Measurements from ENCODE around the gene ZSWIM3.
A peak's percentile ranks its signal among the peaks of the same experiment; 100 is the strongest.
"Not testable (repeated sequence)": the region's sequence is repeated elsewhere in the genome, so short reads cannot be mapped to it uniquely, and the experiment has no call there.

Gene ZSWIM3

GRCh38 chr20:45863543-45864470, 6.4 kb downstream of the ZSWIM3 start:
- Histone ChIP-seq H3K27me3 (replicated peaks; ENCODE audit: control insufficient read depth, insufficient read depth, low read length) (no peaks in the 10 kb centered on the region), H3K4me1 (ENCODE audit: control insufficient read depth, insufficient read depth, low read length) (peaks cover 16% of the 10 kb centered on the region), H3K9ac (ENCODE audit: low read length) (no peak overlapping the region), H3K36me3 (ENCODE audit: control insufficient read depth, insufficient read depth, low read length, severe bottlenecking) (no peaks in the 10 kb centered on the region), H3K4me3 (ENCODE audit: low read length) (no peak overlapping the region), H3K9me3 (ENCODE audit: control insufficient read depth, low read length) (no peaks in the 10 kb centered on the region)
- no peak for DNase-seq (ENCODE audit: low read depth)

- Histone ChIP-seq H3K4me3 (ENCODE audit: low read length) (no peak overlapping the region), H3K27me3 (replicated peaks; ENCODE audit: control insufficient read depth, insufficient read depth, low read length) (no peaks in the 10 kb centered on the region), H3K4me1 (ENCODE audit: control insufficient read depth, insufficient read depth, low read length) (peaks cover 12% of the 10 kb centered on the region), H3K9me3 (ENCODE audit: control insufficient read depth, low read length) (no peaks in the 10 kb centered on the region), H3K9ac (ENCODE audit: low read length) (no peak overlapping the region), H3K36me3 (ENCODE audit: control insufficient read depth, insufficient read depth, low read length, severe bottlenecking) (no peaks in the 10 kb centered on the region)
- DNase-seq (ENCODE audit: low read depth), result no peak
These were observed 9.0 kb downstream of the ZSWIM3 start for GRCh38 chr20:45866454-45866853.

GRCh38 chr20:45867136-45867818, 9.9 kb downstream of the ZSWIM3 start:
- no peak for DNase-seq (ENCODE audit: low read depth)
- H3K4me3 ChIP-seq (ENCODE audit: low read length), result no peak overlapping the region
- peak overlapping the region; percentile 41 for H3K9ac ChIP-seq (ENCODE audit: low read length)
- H3K4me1 ChIP-seq (ENCODE audit: control insufficient read depth, insufficient read depth, low read length), result peaks cover 12% of the 10 kb centered on the region
- no peaks in the 10 kb centered on the region for H3K36me3 ChIP-seq (ENCODE audit: control insufficient read depth, insufficient read depth, low read length, severe bottlenecking)
- H3K27me3 ChIP-seq (replicated peaks; ENCODE audit: control insufficient read depth, insufficient read depth, low read length), result no peaks in the 10 kb centered on the region
- no peaks in the 10 kb centered on the region for H3K9me3 ChIP-seq (ENCODE audit: control insufficient read depth, low read length)

- Histone ChIP-seq H3K4me3 (ENCODE audit: low read length) (no peak overlapping the region), H3K9me3 (ENCODE audit: control insufficient read depth, low read length) (no peaks in the 10 kb centered on the region), H3K4me1 (ENCODE audit: control insufficient read depth, insufficient read depth, low read length) (peaks cover 12% of the 10 kb centered on the region), H3K9ac (ENCODE audit: low read length) (peak overlapping the region; percentile 41), H3K36me3 (ENCODE audit: control insufficient read depth, insufficient read depth, low read length, severe bottlenecking) (no peaks in the 10 kb centered on the region), H3K27me3 (replicated peaks; ENCODE audit: control insufficient read depth, insufficient read depth, low read length) (no peaks in the 10 kb centered on the region)
- peak; percentile 34 for DNase-seq (ENCODE audit: low read depth)
These were observed 10.4 kb downstream of the ZSWIM3 start for GRCh38 chr20:45867819-45868176.

GRCh38 chr20:45872626-45873025, 15.2 kb downstream of the ZSWIM3 start:
- no peaks in the 10 kb centered on the region for H3K9me3 ChIP-seq (ENCODE audit: control insufficient read depth, low read length)
- DNase-seq (ENCODE audit: low read depth), result no peak
- H3K36me3 ChIP-seq (ENCODE audit: control insufficient read depth, insufficient read depth, low read length, severe bottlenecking), result peaks cover 10% of the 10 kb centered on the region
- H3K4me3 ChIP-seq (ENCODE audit: low read length), result no peak overlapping the region
- no peaks in the 10 kb centered on the region for H3K27me3 ChIP-seq (replicated peaks; ENCODE audit: control insufficient read depth, insufficient read depth, low read length)
- H3K4me1 ChIP-seq (ENCODE audit: control insufficient read depth, insufficient read depth, low read length), result peaks cover 7% of the 10 kb centered on the region
- no peak overlapping the region for H3K9ac ChIP-seq (ENCODE audit: low read length)

GRCh38 chr20:45873409-45874103, 16.1 kb downstream of the ZSWIM3 start:
- Histone ChIP-seq H3K36me3 (ENCODE audit: control insufficient read depth, insufficient read depth, low read length, severe bottlenecking) (peaks cover 10% of the 10 kb centered on the region), H3K27me3 (replicated peaks; ENCODE audit: control insufficient read depth, insufficient read depth, low read length) (no peaks in the 10 kb centered on the region), H3K4me1 (ENCODE audit: control insufficient read depth, insufficient read depth, low read length) (peaks cover 7% of the 10 kb centered on the region), H3K9me3 (ENCODE audit: control insufficient read depth, low read length) (no peaks in the 10 kb centered on the region), H3K4me3 (ENCODE audit: low read length) (no peak overlapping the region), H3K9ac (ENCODE audit: low read length) (no peak overlapping the region)
- DNase-seq (ENCODE audit: low read depth), result no peak

- H3K9me3 ChIP-seq (ENCODE audit: control insufficient read depth, low read length); H3K27me3 ChIP-seq (replicated peaks; ENCODE audit: control insufficient read depth, insufficient read depth, low read length); DNase-seq (ENCODE audit: low read depth); H3K4me3 ChIP-seq (ENCODE audit: low read length); H3K9ac ChIP-seq (ENCODE audit: low read length): not testable (repeated sequence)
- Histone ChIP-seq H3K36me3 (ENCODE audit: control insufficient read depth, insufficient read depth, low read length, severe bottlenecking) (peaks cover 10% of the 10 kb centered on the region), H3K4me1 (ENCODE audit: control insufficient read depth, insufficient read depth, low read length) (peaks cover 10% of the 10 kb centered on the region)
These were observed 16.7 kb downstream of the ZSWIM3 start for GRCh38 chr20:45874104-45874481.

GRCh38 chr20:45874576-45874975, 17.2 kb downstream of the ZSWIM3 start:
- peaks cover 10% of the 10 kb centered on the region for H3K36me3 ChIP-seq (ENCODE audit: control insufficient read depth, insufficient read depth, low read length, severe bottlenecking)
- DNase-seq (ENCODE audit: low read depth), result no peak
- no peak overlapping the region for H3K4me3 ChIP-seq (ENCODE audit: low read length)
- H3K27me3 ChIP-seq (replicated peaks; ENCODE audit: control insufficient read depth, insufficient read depth, low read length), result no peaks in the 10 kb centered on the region
- peaks cover 10% of the 10 kb centered on the region for H3K4me1 ChIP-seq (ENCODE audit: control insufficient read depth, insufficient read depth, low read length)
- no peaks in the 10 kb centered on the region for H3K9me3 ChIP-seq (ENCODE audit: control insufficient read depth, low read length)
- H3K9ac ChIP-seq (ENCODE audit: low read length), result no peak overlapping the region

GRCh38 chr20:45878076-45878761, 20.8 kb downstream of the ZSWIM3 start:
- H3K27me3 ChIP-seq (replicated peaks; ENCODE audit: control insufficient read depth, insufficient read depth, low read length), result no peaks in the 10 kb centered on the region
- no peak overlapping the region for H3K4me3 ChIP-seq (ENCODE audit: low read length)
- peaks cover 19% of the 10 kb centered on the region for H3K36me3 ChIP-seq (ENCODE audit: control insufficient read depth, insufficient read depth, low read length, severe bottlenecking)
- H3K9ac ChIP-seq (ENCODE audit: low read length), result peak overlapping the region; percentile 20
- H3K9me3 ChIP-seq (ENCODE audit: control insufficient read depth, low read length), result no peaks in the 10 kb centered on the region
- peak; percentile 29 for DNase-seq (ENCODE audit: low read depth)
- H3K4me1 ChIP-seq (ENCODE audit: control insufficient read depth, insufficient read depth, low read length), result peaks cover 18% of the 10 kb centered on the region

- peak; percentile 100 for DNase-seq (ENCODE audit: low read depth)
- Histone ChIP-seq H3K4me1 (ENCODE audit: control insufficient read depth, insufficient read depth, low read length) (peaks cover 29% of the 10 kb centered on the region), H3K27me3 (replicated peaks; ENCODE audit: control insufficient read depth, insufficient read depth, low read length) (no peaks in the 10 kb centered on the region), H3K9me3 (ENCODE audit: control insufficient read depth, low read length) (no peaks in the 10 kb centered on the region), H3K9ac (ENCODE audit: low read length) (peak within 1 kb of the TSS; percentile 97), H3K36me3 (ENCODE audit: control insufficient read depth, insufficient read depth, low read length, severe bottlenecking) (peaks cover 27% of the 10 kb centered on the region), H3K4me3 (ENCODE audit: low read length) (peak within 1 kb of the TSS; percentile 99)
These were observed 23.8 kb downstream of the ZSWIM3 start, which contains the start of gene ZSWIM1 for GRCh38 chr20:45880988-45881788. Gene ZSWIM1 (plus strand): TSS chr20:45881227. CDS start chr20:45882593, 1,366 bp downstream.

All from adipocyte (in vitro differentiated cells).